Left ventricle myocardium superior (tissue), 1 donor: ENCODE measurements around the gene ACTL7A. TPM values are rescaled to one million over a fixed set of nuclear protein-coding genes. Genes with fewer than 3 reads are reported as not detected.
"Not testable (repeated sequence)": the region's sequence is repeated elsewhere in the genome, so short reads cannot be mapped to it uniquely, and the experiment has no call there.

Experiments
- ATAC-seq: fragments of 200-7000 bp; cut with Tn5 transposase; one replicate; pipeline ENCODE4 v1.9.1; 2020; ENCODE audit warnings: mild to moderate bottlenecking, moderate library complexity
- DNase-seq: peaks from one replicate; pipeline ENCODE4 v3.0.0-alpha.2; 2020
- intact Hi-C: fragments of 100-400 bp; cut with micrococcal nuclease; formaldehyde crosslinking; loops from one replicate; pipeline ENCODE4 v1.11.0; 2022
- total RNA-seq: library from RNA; stranded (reverse); fragmentation: NEBNext Ultra II Directional; extraction: Animal tissue kit (Norgen Biotek cat#: 25700); gene quantifications from one replicate; pipeline ENCODE4 v1.2.1, GENCODE V29; 2021
- donor health status: DM: no; HTN: yes; CAD: no; lungs with severe emphysema.

The ACTL7A gene
- total RNA-seq, 1 donor from 2014 or later = not detected

DNA sequence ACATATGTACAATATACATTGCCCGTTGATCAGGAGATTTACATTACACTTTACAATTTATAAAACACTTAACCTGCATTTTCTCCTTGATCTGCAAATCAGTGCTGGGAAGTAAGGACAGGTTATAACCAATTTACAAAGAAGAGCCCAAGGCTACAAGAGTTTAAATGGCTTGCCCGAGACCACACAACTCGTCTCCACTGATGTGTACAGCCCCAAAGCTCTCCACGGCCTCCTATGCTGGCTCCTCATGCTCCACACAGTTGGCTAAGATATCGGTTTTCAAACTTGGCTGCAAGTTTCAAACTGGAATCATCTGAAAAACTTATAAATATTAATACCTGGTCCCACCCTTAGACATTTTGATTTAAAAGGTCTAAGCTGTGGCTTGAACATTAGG is 16.6 kb upstream of the ACTL7A start:
- intact Hi-C loops = no loop called here
- ATAC-seq (no peak), DNase-seq (no peak)

DNA sequence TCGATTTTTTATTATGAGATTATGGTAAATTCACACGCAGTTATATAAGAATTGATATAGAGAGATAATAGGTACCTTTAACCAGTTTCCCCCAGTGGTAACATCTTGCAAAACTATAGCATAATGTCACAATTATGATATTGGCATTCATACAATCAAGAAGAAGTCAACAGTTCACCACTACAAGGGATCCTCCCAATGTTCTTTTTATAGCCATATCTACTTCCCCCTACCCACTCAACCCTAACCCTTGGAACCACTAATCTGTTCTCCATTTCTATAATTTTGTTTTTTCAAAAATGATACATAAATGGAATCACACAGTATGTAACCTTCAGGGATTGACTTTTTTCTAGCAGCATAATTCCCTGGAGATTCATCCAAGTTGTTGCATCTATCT is 16.1 kb upstream of the ACTL7A start:
- ATAC-seq (no peak), DNase-seq (no peak)
- intact Hi-C loops = no loop called here

DNA sequence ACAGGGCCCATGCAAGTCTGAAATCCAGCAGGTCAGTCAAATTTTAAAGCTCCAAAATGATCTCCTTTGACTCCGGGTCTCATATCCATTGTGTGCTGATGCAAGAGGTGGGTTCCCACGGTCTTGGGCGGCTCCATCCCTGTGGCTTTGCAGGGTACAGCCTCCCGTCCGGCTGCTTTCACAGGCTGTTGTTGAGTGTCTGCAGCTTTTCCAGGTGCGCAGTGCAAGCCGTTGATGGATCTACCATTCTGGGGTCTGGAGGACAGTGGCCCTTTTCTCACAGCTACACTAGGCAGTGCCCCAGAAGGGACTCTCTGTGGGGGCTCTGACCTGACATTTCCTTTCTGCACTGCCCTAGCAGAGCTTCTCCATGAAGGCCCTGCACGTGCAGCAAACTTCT is 13.8 kb upstream of the ACTL7A start:
- ATAC-seq, intact Hi-C loops, DNase-seq: not testable (repeated sequence)

DNA sequence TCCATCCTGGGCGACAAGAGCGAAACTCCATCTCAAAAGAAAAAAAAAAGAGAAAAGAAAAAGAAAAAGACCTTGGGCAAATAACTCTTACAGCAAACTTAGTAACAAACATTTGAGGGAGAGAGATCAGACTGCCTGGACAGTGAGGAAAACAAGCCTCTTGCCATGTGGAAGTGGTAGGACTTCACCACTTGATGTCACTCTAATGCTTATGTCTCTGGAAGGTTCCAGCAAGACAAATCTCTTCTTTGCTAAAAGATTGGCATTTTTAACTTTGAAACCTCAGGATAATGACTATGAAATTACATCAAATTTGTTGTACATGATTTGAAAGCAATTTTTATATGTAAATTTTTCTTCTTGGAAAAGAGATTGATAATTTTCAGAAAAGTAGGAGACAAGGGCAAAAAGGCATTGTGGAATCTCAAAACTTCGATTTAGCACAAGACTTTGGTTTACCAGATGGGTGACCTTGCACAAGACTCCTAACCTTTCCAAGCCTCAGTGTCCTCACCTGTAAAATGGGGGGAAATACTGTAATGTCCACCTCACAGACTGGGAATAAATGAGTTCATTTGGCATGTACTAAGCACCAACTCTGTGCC is 11.7 kb upstream of the ACTL7A start:
- intact Hi-C loops = no loop called here
- ATAC-seq (peak; percentile 48), DNase-seq (no peak)

DNA sequence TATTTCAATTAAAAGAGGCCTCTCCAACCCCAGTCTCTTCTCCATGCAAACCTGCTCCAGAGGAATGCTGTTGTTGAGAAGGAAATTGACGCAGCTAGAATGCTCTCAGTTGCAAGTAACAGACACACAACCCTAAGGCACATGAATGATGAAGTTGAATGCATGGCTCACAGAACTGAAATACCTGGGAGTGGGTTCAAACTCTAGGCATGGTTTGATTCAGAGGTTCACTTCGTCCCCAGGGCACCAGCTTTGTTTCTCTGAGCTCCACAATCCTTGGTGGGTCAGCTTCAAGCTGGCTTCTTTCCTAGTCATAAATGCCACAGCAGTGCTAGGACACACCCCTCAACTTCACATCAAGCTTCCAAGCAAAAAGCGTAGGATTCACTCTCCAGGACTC is 10.9 kb upstream of the ACTL7A start:
- intact Hi-C loops = no loop called here
- DNase-seq = no peak
- no peak for ATAC-seq

DNA sequence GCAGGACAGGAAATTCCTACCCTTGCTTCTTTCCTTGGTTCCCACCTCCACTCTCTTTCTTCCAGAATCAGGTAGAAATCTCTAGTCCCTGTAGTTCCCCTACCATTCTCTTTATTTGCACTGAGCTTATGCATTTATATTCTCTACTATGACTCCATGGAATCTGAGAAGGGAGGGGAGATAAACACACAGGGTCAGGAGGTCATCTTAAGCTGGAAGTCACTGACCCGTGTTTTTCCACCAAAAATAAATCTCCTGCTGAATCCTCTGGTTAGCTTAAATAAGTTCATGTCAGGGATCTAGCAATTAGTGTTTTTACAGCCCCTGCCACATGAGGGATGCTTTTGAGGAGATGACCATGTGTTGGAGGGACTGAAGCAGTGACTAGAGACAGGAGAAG is 10.0 kb upstream of the ACTL7A start:
- intact Hi-C loops = no loop called here
- ATAC-seq = no peak
- no peak for DNase-seq

DNA sequence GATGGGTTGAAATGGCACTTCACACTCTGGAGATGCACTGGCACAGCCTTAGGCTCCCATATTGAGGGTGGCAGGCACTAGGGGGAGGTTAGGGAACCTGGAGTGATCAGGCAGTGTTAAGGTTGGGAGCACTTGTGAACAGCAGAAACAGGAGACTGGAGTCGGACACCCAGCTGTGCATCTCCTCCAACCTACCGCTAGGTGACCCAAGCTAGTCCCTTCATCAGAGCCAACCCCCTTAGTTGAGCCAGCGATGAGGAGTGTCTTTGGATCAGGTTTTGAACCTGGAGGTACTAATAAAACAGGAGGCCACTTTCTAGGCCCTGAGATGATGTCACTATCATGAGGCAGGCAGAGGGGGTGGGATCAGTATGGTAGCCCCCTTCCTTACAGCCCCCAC is 8.0 kb upstream of the ACTL7A start:
- intact Hi-C loops = no loop called here
- ATAC-seq = no peak
- no peak for DNase-seq

DNA sequence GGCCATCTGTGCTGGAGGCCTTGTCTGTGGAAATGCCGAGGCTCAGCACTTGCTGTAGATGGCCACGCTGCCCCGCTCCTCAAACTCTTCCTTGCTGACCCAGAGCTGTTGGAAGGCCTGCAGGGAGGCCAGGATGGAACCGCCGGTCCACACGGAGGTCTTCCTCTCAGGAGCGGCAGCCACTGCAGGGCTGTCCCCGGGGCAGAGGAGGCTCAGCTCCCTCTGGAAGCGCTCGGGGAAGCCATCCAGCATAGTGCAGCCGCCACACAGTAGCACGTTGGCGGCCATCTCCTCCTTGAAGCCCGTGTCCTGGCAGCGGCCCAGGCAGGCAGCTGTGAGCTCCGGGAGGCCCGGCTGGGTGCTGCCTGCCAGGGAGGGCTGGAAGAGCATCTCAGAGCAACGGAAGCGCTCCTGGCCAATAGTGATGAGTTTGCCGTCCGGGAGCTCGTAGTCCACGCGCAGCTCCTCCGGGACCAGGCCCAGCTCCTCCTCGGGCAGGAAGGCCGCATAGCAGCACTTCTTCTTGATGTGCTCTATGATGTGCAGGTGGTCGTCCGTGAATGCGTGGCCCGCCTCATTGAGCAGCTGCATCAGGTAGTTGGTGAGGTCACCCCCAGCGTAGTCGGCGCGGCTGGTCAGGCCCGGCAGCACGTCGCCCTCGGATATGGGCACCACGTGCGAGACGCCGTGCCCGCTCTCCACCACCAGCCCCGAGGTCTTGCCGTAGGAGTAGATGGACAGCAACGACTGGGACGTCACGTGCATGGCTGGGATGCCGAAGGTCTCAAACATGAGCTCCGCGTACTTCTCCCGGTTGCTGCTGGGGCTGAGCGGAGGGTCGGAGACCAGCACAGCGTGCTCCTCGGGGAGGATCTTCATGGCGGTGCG is 7.2 kb upstream of the ACTL7A start:
- peak; percentile 44 for DNase-seq
- intact Hi-C loops = no loop called here
- peak; percentile 27 for ATAC-seq

DNA sequence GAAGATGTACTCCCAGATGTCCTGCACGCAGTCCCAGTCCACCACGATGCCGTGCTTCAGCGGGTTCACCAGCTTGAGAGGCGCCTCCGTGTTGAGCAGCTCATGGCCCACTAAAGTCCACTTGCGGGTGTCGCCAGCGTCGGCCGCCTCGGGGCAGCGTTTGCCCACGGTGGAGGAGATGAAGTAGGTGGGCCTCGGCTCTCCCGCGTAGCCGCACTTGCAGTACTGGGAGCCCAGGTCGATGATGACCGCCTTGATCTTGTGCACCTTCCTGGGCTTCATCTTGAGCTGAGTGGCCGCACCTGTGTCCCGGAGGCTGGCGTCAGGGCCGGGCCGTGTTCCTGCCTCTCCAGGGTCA is 6.6 kb upstream of the ACTL7A start:
- no peak for ATAC-seq
- intact Hi-C loops = no loop called here
- DNase-seq = no peak

DNA sequence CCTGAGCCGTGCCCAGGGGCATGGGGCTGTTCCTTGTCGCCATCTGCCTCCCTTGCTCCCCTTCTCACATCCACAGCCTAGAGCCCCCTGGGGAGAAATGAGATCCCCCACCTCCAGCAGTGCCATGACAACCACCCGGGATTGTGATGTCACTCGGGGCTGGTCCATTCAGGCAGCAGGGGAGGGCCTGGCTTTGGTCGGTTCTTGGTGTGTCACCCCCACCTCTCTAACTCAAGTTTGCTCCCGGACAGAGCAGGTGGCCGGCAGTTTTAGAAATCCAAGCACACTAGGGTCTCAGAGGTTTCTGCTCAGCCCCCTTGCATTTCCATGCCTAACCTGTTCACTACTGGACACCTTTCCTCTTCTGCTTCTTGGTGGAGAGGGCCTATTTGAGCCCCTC is 6.2 kb upstream of the ACTL7A start, which contains the start of gene ACTL7B:
Gene ACTL7B (minus strand): TSS at position 99 of the 400 bp plus-strand sequence. CDS start 56 bp downstream, at position 43.
- DNase-seq (no peak), ATAC-seq (no peak)
- intact Hi-C loops = no loop called here

DNA sequence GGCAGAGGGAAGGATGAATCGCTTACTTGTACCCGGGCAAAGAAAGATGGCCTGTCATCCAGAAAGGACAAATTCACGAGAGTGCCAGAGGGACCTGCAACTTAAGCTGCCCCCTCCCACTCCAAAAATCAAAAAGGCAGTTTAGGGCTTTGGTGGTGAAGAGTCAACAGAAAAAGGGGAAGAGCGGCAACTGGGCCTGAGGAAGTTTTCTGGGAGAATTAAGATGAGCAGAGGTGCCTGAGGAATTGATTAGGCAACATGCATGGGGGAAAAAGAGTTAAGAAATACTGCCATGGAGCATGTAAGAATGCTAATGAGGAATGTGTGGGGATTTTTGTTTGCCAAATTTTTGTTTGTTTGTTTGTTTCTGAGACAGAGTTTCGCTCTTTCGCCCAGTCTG is 4.5 kb upstream of the ACTL7A start:
- DNase-seq (no peak), ATAC-seq (no peak)
- intact Hi-C loops = no loop called here

DNA sequence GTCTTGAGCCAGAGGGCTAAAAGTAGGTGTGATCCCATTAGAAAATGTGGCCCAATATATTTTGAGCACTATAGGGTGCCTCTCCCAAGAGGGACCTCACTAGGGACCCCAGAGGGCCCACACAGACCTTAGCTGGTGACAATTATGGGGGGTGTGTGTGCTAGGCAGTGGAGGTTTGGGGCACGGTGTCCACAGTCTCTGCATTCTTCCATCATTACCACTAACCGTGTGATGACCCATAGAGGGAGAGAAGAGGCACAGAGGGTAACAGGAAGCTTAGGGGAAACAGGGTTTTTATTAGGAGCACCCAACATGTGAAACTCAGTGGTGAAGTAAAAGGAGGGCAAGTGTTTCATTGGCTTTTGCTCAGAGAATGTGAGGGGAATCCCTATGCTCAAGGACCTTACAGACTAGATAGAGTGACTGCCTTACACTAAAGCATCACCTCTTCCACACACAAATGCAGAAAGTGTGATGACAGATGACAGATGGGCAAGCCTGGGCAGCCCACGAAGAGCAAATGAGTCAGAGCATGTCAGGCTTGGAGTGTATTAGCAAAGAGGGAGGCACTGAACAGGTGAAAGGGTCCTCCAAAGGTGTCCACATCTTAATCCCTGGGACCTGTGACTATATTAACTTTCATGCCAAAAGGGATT is 2.5 kb upstream of the ACTL7A start:
- ATAC-seq (no peak), DNase-seq (no peak)
- intact Hi-C loops = no loop called here

DNA sequence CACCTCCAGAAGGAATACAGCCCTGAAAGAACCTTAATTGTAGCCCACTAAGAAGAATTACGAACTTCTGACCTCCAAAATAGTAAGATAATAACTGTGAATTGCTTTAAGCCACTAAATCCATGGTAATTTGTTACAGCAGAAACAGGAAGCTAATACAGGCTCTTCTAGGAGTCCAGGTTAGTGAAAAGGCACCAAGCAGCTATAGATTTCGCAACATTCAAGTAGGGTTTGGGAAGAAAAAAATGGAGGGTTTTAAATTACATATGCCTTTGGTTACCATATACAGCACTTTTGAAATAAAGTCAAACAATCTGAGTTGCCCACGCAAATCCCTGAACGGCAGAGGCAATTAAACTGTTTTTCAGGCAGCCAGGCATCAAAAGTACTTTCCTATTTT is 1.7 kb upstream of the ACTL7A start:
- intact Hi-C loops = no loop called here
- no peak for DNase-seq
- ATAC-seq = no peak

DNA sequence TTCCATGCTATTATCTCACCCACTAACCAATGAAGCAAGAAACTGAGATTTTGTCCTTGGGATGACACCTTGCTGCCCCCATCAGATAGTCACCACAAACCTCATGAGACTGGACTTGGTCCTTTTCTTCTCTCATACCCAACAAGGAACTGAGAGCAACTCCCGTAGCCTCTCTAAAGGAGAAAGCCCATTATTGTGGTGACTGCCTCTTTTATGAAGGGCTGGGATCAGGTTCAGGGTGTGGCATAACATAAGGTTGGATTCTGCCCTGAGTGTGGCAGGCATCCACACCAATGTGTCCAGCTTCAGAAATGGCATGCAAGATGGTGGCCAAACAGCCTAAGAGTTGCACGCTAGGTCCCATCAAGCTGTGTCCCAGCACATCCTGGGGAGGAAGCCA is 1.3 kb upstream of the ACTL7A start:
- DNase-seq (no peak), ATAC-seq (no peak)

DNA sequence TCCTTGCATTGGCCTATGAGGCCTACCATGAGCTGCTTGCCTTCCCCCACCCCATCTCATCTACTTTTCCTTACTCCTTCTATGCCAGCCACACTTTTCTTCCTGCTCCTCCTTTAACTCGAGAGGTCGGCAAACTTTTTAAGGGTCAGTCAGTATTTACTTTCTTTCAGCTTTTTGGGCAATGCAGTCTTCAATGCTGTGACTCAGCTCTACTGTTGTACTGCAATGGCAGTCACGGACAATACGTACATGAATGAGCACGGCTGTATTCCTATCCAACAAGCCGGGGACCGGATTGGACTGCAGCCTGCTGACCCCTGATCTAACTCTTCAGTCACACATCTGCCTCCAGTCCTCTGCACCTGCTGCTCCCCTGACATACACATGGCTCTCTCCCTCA is 602 bp upstream of the ACTL7A start:
- DNase-seq (no peak), ATAC-seq (no peak)
- intact Hi-C loops = no loop called here

More for the DNA sequence above, 1.3 kb upstream of the ACTL7A start:
- intact Hi-C loops = no loop called here

DNA sequence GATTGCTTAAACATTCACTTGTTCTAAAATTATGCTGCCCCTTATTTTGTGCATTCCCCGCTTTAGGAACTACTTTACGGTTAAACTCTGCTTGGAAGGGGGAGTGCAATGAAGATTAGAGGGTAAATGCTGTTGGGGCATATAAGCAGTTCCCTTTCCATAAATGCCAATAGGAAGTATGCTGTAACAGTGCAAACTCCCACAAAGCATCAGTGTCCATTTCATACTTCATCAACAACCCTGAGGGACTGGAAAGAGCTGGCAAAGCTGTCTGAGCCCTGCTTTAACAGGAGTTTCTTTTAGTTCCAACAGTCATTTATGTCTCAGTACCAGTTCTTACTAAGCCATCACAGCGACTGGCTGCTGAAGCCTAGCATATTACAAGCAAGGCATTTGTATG is 1.8 kb downstream of the ACTL7A start:
- ATAC-seq (no peak), DNase-seq (no peak)
- intact Hi-C loops = no loop called here

DNA sequence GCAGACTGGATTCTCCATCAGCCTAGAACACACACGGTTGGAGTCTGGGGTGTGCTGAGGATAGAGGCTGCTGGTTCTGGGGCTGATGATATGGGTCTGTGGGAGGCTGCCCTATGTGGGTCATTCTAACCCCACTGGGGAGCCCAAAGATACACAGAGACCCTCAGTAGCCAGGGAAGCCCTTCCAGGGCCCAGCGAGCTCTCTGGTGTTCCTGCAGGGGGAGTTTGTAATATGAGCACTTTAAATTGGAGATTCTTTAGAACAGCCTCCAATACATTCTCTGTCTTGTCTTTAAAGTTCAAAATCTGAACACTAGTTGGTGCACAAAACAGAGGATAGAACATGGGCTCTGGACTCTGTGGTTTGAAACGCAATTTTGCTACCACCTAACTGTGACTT is 2.4 kb downstream of the ACTL7A start:
- DNase-seq (no peak), ATAC-seq (no peak)
- intact Hi-C loops = no loop called here

DNA sequence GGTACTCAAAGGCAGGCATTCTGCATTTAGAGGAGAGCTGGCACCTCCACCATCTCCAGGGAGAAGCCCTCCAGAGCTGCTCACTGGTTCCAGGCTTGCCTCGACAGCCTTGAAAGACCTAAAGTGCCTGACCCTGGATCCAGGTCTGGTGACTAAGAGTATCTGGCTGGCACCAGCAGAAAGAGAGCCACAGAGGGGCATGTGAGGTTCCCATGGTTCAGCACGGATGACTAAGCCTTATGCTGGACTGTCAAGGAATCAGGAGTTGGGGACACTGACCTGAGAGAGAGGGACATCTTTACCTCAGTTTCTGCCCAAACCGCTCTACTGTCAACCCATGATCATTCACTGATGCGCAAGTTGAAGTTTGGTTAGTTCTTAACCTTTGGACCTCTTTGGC is 3.0 kb downstream of the ACTL7A start:
- DNase-seq (no peak), ATAC-seq (peak; percentile 44)
- intact Hi-C loops = no loop called here

DNA sequence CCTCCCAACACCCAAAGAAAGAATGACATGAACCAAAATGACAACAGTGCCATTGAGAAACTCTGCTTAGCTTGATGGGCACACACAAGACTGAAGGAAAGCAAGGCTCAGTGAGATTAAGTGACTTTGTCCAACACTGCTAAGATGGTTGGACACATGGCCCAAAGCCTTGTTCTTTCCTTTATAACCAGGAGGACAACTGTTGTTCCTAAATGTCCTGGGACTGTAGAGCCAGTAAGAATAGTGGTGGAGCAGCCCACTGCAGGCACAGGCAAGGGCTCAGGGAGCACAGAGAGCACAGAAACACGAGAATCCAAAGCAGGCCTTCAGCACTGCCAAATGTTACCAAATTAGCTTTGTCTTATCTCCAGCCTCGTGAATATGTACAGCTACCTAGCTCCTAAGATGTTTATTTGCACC is 3.9 kb downstream of the ACTL7A start:
- ATAC-seq = peak; percentile 82
- no peak for DNase-seq
- intact Hi-C loops = no loop called here

DNA sequence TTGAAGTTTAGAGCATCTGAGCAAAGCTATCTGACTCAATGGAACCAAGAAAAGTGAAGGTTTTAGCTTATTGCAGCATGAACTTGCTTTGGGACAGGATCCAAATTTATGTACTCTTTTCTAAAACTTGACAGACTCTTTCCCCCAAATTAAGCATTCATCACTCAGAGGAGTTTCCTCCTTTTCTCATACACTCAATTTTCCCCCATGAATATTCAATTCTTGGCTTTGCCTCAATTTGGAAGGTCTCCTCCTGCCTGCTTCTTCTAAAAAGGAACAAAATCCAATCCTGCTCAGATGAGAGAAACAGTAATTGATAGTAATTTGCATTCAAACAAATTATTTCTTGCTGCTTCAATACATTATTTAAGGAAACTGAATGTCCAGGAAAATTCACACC is 5.0 kb downstream of the ACTL7A start:
- intact Hi-C loops = no loop called here

More for the DNA sequence above, 5.0 kb downstream of the ACTL7A start:
- no peak for ATAC-seq
- DNase-seq = no peak
